MM.1S (cell line): ENCODE data around the gene STING1.

ENCODE experiments used
- DNase-seq: peaks from one replicate; pipeline ENCODE4 v3.0.0-alpha.2; 2015
- H2AFZ ChIP-seq: fragments of 300-600 bp; sonication (generic); 2 replicates; pipeline ENCODE4 v1.6.0; 2016; ENCODE audit warnings: antibody characterized with exemption, low read length
- H3F3A ChIP-seq: fragments of 300-600 bp; sonication (generic); 2 replicates; pipeline ENCODE4 v1.6.1; 2016; ENCODE audit warnings: mild to moderate bottlenecking, antibody characterized with exemption, low read length, moderate library complexity, mixed read lengths; ENCODE audit not compliant: insufficient read depth
- H3K27ac ChIP-seq: fragments of 300-600 bp; sonication (generic); 2 replicates; pipeline ENCODE4 v1.5.1; 2016; ENCODE audit warnings: mild to moderate bottlenecking, low read length
- H3K27me3 ChIP-seq: fragments of 300-600 bp; sonication (generic); replicated peaks from 2 replicates; pipeline ENCODE4 v1.6.0; 2016; ENCODE audit warnings: low read length; ENCODE audit not compliant: insufficient read depth
- H3K36me3 ChIP-seq: fragments of 300-600 bp; sonication (generic); replicated peaks from 2 replicates; pipeline ENCODE4 v1.6.1; 2016; ENCODE audit warnings: mild to moderate bottlenecking, low read length, mixed read lengths; ENCODE audit not compliant: insufficient read depth
- H3K4me1 ChIP-seq: fragments of 300-600 bp; sonication (generic); 2 replicates; pipeline ENCODE4 v1.6.1; 2016; ENCODE audit warnings: low read length, mixed read lengths
- H3K4me2 ChIP-seq: fragments of 300-600 bp; sonication (generic); 2 replicates; pipeline ENCODE4 v1.6.0; 2016; ENCODE audit warnings: low read depth, low read length
- H3K4me3 ChIP-seq: fragments of 300-600 bp; sonication (generic); 2 replicates; pipeline ENCODE4 v1.5.1; 2016; ENCODE audit warnings: low read length, mixed read lengths
- H3K79me2 ChIP-seq: fragments of 300-600 bp; sonication (generic); 2 replicates; pipeline ENCODE4 v1.6.1; 2016; ENCODE audit warnings: mixed run types, low read length, mixed read lengths
- H3K9ac ChIP-seq: fragments of 300-600 bp; sonication (generic); 2 replicates; pipeline ENCODE4 v1.6.1; 2016; ENCODE audit warnings: low read length, mixed read lengths
- H3K9me2 ChIP-seq: fragments of 300-600 bp; sonication (generic); replicated peaks from 2 replicates; pipeline ENCODE4 v1.6.1; 2016; ENCODE audit warnings: mild to moderate bottlenecking, low read length, mixed read lengths; ENCODE audit not compliant: insufficient read depth
- H3K9me3 ChIP-seq: fragments of 300-600 bp; sonication (generic); replicated peaks from 2 replicates; pipeline ENCODE4 v1.6.1; 2016; ENCODE audit warnings: mild to moderate bottlenecking, low read length, mixed read lengths; ENCODE audit not compliant: insufficient read depth
- H4K20me1 ChIP-seq: fragments of 300-600 bp; sonication (generic); 2 replicates; pipeline ENCODE4 v1.6.1; 2016; ENCODE audit warnings: mild to moderate bottlenecking, low read length, moderate library complexity, mixed read lengths; ENCODE audit not compliant: insufficient read depth
- EZH2 ChIP-seq: fragments of 300-600 bp; sonication (generic); optimal IDR thresholded peaks from 2 replicates; pipeline ENCODE3; 2017; ENCODE audit warnings: low read depth, mild to moderate bottlenecking, antibody characterized with exemption, low read length, mixed read lengths
- EZH2phosphoT487 ChIP-seq: fragments of 300-600 bp; sonication (generic); IDR thresholded peaks from 2 replicates; pipeline ENCODE4 v1.6.1; 2018; ENCODE audit warnings: antibody characterized with exemption, low read length
- TF ChIP-seq, protein P1 (sequence below): fragments of 300-600 bp; sonication (generic); IDR thresholded peaks from 2 replicates; pipeline ENCODE4 v1.5.1; 2016; ENCODE audit warnings: antibody characterized with exemption, low read length, mixed read lengths

The STING1 gene

DNA sequence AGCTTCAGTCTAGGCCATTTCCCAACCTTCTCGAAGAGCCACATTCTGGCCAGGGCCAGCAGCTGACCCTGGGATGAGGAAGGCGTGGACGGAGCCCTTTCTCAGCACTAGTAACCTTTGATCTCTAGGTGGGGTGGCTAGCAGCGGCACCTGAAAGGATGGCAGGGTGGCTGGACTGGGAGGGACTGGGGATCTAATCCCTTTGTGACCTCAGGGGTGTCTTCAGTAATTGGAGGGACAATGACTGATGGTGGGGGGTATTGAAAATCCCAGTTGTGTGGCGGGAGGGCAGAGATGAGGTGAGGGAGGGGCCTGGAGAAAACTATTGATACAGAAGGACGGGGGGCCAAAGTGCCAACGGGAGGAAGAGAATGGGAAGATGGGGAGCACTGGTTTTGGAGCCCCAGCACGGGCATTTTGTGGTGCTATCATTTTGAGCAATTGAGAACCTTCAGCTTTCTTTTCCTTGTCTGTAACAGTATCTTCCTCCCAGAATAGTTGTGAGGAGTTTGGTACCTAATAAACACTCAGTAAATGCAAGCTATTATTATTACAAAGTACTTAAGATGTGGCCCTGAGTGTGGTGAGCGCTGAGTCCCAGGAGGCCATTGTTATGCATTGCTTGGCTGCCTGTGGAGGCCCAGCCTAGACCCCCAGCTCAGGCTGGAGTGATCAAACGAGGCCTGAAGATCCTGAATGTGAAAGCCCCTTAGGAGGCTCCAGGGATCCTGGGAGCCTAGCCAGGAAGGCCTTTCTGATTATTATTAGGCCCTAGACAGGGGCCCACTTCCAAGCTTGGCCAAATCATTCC lies 41.3 kb upstream of the STING1 start:
- no peaks in the 10 kb centered on the region for H3K9me3 ChIP-seq
- H2AFZ ChIP-seq = no peak overlapping the region
- H4K20me1 ChIP-seq = no peaks in the 10 kb centered on the region
- H3F3A ChIP-seq = no peaks in the 10 kb centered on the region
- no peaks in the 10 kb centered on the region; the same call in 1 of the 2 replicates for H3K4me1 ChIP-seq
- no peak for TF ChIP-seq EZH2
- TF ChIP-seq EZH2phosphoT487 = no peak
- TF ChIP-seq, protein P1, sequence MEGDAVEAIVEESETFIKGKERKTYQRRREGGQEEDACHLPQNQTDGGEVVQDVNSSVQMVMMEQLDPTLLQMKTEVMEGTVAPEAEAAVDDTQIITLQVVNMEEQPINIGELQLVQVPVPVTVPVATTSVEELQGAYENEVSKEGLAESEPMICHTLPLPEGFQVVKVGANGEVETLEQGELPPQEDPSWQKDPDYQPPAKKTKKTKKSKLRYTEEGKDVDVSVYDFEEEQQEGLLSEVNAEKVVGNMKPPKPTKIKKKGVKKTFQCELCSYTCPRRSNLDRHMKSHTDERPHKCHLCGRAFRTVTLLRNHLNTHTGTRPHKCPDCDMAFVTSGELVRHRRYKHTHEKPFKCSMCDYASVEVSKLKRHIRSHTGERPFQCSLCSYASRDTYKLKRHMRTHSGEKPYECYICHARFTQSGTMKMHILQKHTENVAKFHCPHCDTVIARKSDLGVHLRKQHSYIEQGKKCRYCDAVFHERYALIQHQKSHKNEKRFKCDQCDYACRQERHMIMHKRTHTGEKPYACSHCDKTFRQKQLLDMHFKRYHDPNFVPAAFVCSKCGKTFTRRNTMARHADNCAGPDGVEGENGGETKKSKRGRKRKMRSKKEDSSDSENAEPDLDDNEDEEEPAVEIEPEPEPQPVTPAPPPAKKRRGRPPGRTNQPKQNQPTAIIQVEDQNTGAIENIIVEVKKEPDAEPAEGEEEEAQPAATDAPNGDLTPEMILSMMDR = no peak
- H3K4me3 ChIP-seq = no peak overlapping the region
- H3K4me2 ChIP-seq = no peak overlapping the region
- no peak overlapping the region for H3K9ac ChIP-seq
- no peak overlapping the region for H3K27ac ChIP-seq
- no peaks in the 10 kb centered on the region for H3K79me2 ChIP-seq
- no peaks in the 10 kb centered on the region for H3K9me2 ChIP-seq
- no peaks in the 10 kb centered on the region for H3K36me3 ChIP-seq
- no peaks in the 10 kb centered on the region for H3K27me3 ChIP-seq
- DNase-seq = no peak

DNA sequence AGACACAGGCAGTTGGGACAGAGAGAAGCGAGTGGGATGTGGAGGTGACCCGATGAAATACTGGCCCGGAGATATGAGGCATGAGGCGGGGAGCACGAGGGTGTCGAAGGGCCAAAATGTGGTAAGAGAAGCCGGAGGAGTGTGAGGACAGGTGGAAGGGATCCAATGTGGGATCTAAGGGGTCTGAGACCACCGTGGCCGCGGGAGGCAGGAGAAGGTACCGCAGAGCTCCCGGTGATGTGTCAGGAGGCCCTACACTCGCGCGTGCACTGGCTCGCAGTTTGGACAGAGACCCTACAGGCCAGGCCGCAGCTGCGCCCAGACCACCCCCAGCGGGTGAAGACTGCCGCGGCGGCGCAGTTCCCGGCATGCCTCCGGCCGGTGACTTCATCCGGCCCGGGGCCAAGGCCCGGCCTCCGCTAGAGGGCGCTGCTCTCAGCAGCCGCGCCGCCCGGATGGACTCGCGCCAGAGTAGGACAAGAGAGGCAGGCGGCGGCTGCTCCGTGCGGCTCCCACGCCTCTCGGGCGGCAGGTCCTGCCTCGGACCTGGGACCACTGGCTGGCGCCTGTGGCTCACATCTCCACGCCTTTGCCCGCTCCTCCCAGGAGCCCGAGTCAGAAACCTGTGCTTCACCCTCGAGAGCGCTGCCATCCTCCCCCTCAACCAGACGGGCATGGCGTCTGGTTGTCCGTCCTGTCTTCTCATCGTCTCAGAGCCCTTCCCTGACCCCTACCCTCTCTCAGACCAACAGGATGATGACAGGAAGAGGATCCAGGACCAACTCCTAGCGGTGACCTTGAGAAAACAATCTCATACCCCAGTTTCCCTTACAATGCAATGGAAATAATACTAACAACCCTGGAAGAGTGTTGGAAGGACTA lies 35.4 kb upstream of the STING1 start:
- peaks cover 2% of the 10 kb centered on the region; the same call in 1 of the 2 replicates for H3F3A ChIP-seq
- H3K79me2 ChIP-seq = no peaks in the 10 kb centered on the region
- no peaks in the 10 kb centered on the region for H3K36me3 ChIP-seq
- H3K27ac ChIP-seq = peak overlapping the region; percentile 21; the same call in 1 of the 2 replicates
- no peaks in the 10 kb centered on the region for H3K9me3 ChIP-seq
- peak overlapping the region; percentile 98 for H2AFZ ChIP-seq
- peak overlapping the region; percentile 76 for H3K4me3 ChIP-seq
- DNase-seq = peak; percentile 85
- H4K20me1 ChIP-seq = no peaks in the 10 kb centered on the region
- H3K27me3 ChIP-seq = no peaks in the 10 kb centered on the region
- H3K4me1 ChIP-seq = no peaks in the 10 kb centered on the region; the same call in 1 of the 2 replicates
- H3K9ac ChIP-seq = peak overlapping the region; percentile 83
- no peaks in the 10 kb centered on the region for H3K9me2 ChIP-seq
- TF ChIP-seq EZH2 = no peak
- TF ChIP-seq, protein P1 = peak; percentile 92
- peak overlapping the region; percentile 100 for H3K4me2 ChIP-seq

DNA sequence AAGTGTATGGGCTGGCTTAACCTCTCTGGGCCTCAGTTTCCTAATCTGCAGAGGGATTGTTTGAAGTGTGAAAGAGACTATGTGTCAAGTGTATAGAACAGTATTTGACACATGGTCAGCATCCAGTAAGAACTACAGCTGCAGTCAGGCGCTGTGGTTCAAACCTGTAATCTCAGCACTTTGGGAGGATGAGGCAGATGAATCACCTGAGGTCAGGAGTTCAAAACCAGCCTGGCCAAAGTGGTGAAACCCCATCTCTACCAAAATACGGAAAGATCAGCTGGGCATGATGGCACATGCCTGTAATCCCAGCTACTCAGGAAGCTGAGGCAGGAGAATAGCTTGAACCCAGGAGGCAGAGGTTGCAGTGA lies 31.9 kb upstream of the STING1 start:
- no peak for TF ChIP-seq EZH2
- TF ChIP-seq, protein P1 = no peak
- TF ChIP-seq EZH2phosphoT487 = no peak
- Histone ChIP-seq H3K36me3 (no peaks in the 10 kb centered on the region), H3K4me3 (no peak overlapping the region), H3K27me3 (no peaks in the 10 kb centered on the region), H4K20me1 (no peaks in the 10 kb centered on the region), H3F3A (peaks cover 8% of the 10 kb centered on the region), H3K4me1 (peaks cover 7% of the 10 kb centered on the region; the same call in 1 of the 2 replicates), H3K4me2 (no peak overlapping the region), H2AFZ (no peak overlapping the region), H3K9me3 (no peaks in the 10 kb centered on the region), H3K9ac (no peak overlapping the region), H3K9me2 (no peaks in the 10 kb centered on the region), H3K27ac (no peak overlapping the region), H3K79me2 (no peaks in the 10 kb centered on the region)
- DNase-seq = no peak
